Heart left ventricle (tissue), 13 donors: Measurements from ENCODE around the gene AMOTL2.

Experiments used
- CTCF ChIP-seq, 12 donors: fragments of 200-600 bp; sonication (generic) in 4 of 12; IDR thresholded peaks; one replicate each; pipeline versions ENCODE4 v1.5.0 to v1.8.0; 2018 to 2022; ENCODE audit warnings: antibody characterized with exemption in 12 of 12, mild to moderate bottlenecking in 5 of 12
- POLR2A ChIP-seq, 2 donors: fragments of 450-650 bp; IDR thresholded peaks; one replicate each; pipeline ENCODE4 v1.6.1; 2017; ENCODE audit warnings: antibody characterized with exemption in 2 of 2, mild to moderate bottlenecking in 2 of 2, moderate library complexity in 2 of 2
- donor health status: ischemic (EF 13 %, LVEDD 7.1; RV severe dilation, severe dysfunction).
- donor health status: DM: no; HTN: yes; CAD: no.
- donor health status: DM: no; HTN: no; CAD: no.
- donor health status: ischemic (EF 25% LVEDD 6.9; RV normal size, moderate dysfunction).
- donor health status: ischemic (EF 25% LVEDD 5.7; RV mildly dilated, moderate dysfunction).
- donor health status: ischemic (EF 35%, LVEDD 5.7; RV mildly dilated, moderate dysfunction).
- donor health status: nonischemic (EF 11% LVEDD 7.7; RV severe dilation, severe dysfunction).
- donor health status: DM: yes; HTN: yes; CAD: no.
- donor health status: PGD.
- donor health status: ischemic (EF 29% LVEDD 5.4; RV normal size, mild dysfunction).
- donor health status: nonischemic (EF 23%, LVEDD 6.1; RV moderate dilation, normal function).

DNA sequence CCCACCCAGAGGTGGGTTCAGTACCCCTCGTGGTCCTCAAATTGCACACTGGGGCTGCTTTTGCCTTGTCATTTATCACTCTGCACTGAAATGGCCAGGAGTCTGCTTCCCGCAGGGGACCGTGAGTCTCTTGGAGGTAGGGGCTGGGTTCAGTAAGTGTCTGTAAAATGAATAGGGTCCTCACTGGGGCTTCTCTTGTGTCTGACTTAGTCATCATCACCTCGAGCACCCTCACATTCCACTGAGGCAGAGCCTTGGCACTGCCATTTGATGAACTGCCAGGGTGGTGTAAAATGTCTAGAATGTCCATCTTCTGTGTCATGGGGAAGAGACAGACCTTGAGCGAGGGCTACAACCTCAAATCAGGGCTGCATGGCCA, 62.6 kb downstream of the AMOTL2 start:
- no peak for TF ChIP-seq POLR2A (IDR thresholded peaks at IDR 0.05)
- TF ChIP-seq CTCF (IDR thresholded peaks at IDR 0.05), result no peak
